ENCODE data around the gene IPCEF1. TPM values are rescaled to one million over a fixed set of nuclear protein-coding genes. Genes with fewer than 3 reads are reported as not detected.

The IPCEF1 gene
- total and polyA plus RNA-seq, 2 of the 8 experiments (the other 6 are each of a cell fraction or from before 2014, with no cell fraction given), result 0.41 to 0.78 TPM

- Histone ChIP-seq H2AFZ (ENCODE audit: low read length) (no peak overlapping the region), H4K5ac (ENCODE audit: insufficient read length, low read depth, low read length) (no peak overlapping the region), H2BK12ac (ENCODE audit: low read depth, low read length) (no peak overlapping the region), H2BK5ac (ENCODE audit: low read depth, low read length) (no peak overlapping the region), H3K36me3 (ENCODE audit: control insufficient read depth in 2 of 4, insufficient read depth in 4 of 4, low read length in 3 of 4) (no peaks in the 10 kb centered on the region), H3K79me2 (ENCODE audit: control insufficient read depth in 1 of 2, insufficient read depth in 2 of 2, low read length in 2 of 2) (no peaks in the 10 kb centered on the region), H3K9ac (replicated peaks in 1 of 4; ENCODE audit: extremely low read depth in 1 of 4, low read depth in 3 of 4, low read length in 3 of 4) (no peak overlapping the region), H3K4me1 (replicated peaks in 1 of 4; ENCODE audit: control insufficient read depth in 3 of 4, insufficient read depth in 4 of 4, low read length in 3 of 4) (no peaks in the 10 kb centered on the region), H4K20me1 (replicated peaks in 1 of 2; ENCODE audit: control insufficient read depth in 1 of 2, insufficient read depth in 2 of 2, low read length in 2 of 2) (no peaks in the 10 kb centered on the region), H3K14ac (ENCODE audit: insufficient read length) (no peak overlapping the region), H3K18ac (ENCODE audit: extremely low read depth, low read length) (no peak overlapping the region), H3K56ac (replicated peaks; ENCODE audit: insufficient read length, low read depth, low read length) (no peak overlapping the region), H2BK20ac (ENCODE audit: low read length) (no peak overlapping the region), H3K4ac (replicated peaks; ENCODE audit: insufficient read length, low read depth, low read length) (no peak overlapping the region), H2BK120ac (replicated peaks; ENCODE audit: low read depth, low read length) (no peak overlapping the region), H2AK5ac (ENCODE audit: low read depth, low read length) (no peak overlapping the region), H3K9me3 (ENCODE audit: insufficient read depth in 2 of 2, low read depth in 1 of 2, low read length in 1 of 2) (no peaks in the 10 kb centered on the region), H3K27ac (ENCODE audit: low read depth, low read length) (no peak overlapping the region), H3K27me3 (replicated peaks in 1 of 4; ENCODE audit: control insufficient read depth in 3 of 4, extremely low read depth in 1 of 4, insufficient read depth in 3 of 4, low read length in 3 of 4) (no peaks in the 10 kb centered on the region), H3K23me2 (ENCODE audit: low read depth, low read length) (no peaks in the 10 kb centered on the region), H3K4me2 (ENCODE audit: insufficient read depth in 1 of 2, low read depth in 2 of 2, low read length in 2 of 2) (no peak overlapping the region), H4K8ac (ENCODE audit: extremely low read depth, insufficient read depth, low read length) (no peak overlapping the region), H3K4me3 (ENCODE audit: extremely low read depth in 1 of 4, insufficient read depth in 2 of 4, low read depth in 3 of 4, low read length in 4 of 4) (no peak overlapping the region), H3K79me1 (ENCODE audit: low read depth, low read length) (no peaks in the 10 kb centered on the region), H3K23ac (ENCODE audit: insufficient read length) (no peak overlapping the region), H2BK15ac (ENCODE audit: low read length) (no peak overlapping the region), H4K91ac (replicated peaks; ENCODE audit: insufficient read length, low read length) (no peak overlapping the region)
- FAIRE-seq (no peak), DNase-seq (ENCODE audit: low read depth in 1 of 2, low spot score in 2 of 2) (no peak)
- CTCF ChIA-PET (ENCODE audit: partially characterized antibody), result no interaction called here
- WGBS, 2 experiments (ENCODE audit: extremely low coverage in 1 of 2, insufficient coverage in 1 of 2, insufficient read length in 1 of 2, insufficient replicate concordance in 2 of 2, low coverage in 1 of 2, low lambda C conversion rate in 2 of 2, missing lambda C conversion rate in 1 of 2), result 88% methylated on average over 1 of the region's 1 CpG; no CpG with 5 or more reads in 1 of the 2 experiments
- POLR2A ChIA-PET (ENCODE audit: partially characterized antibody), result no interaction called here
- TF ChIP-seq CTBP2 (IDR thresholded peaks at IDR 0.05; ENCODE audit: borderline replicate concordance, insufficient read depth, insufficient read length, low read length) (no peak), EP300 (IDR thresholded peaks at IDR 0.05; ENCODE audit: borderline replicate concordance in 1 of 2, low read depth in 2 of 2, low read length in 2 of 2) (no peak), GABPA (IDR thresholded peaks at IDR 0.05; ENCODE audit: borderline replicate concordance, insufficient read depth, low read length) (no peak), POU5F1 (IDR thresholded peaks at IDR 0.05; ENCODE audit: low read depth, low read length) (no peak), FOSL1 (IDR thresholded peaks at IDR 0.05; ENCODE audit: insufficient read depth, low read depth, low read length) (no peak), BRCA1 (IDR thresholded peaks at IDR 0.05; ENCODE audit: low read depth, low read length) (no peak), TEAD4 (IDR thresholded peaks at IDR 0.05; ENCODE audit: low read depth, low read length) (no peak), CHD1 (IDR thresholded peaks at IDR 0.05; ENCODE audit: low read depth, low read length) (no peak), E2F6 (IDR thresholded peaks at IDR 0.05) (no peak), SP4 (IDR thresholded peaks at IDR 0.05; ENCODE audit: low read length) (no peak), JUN (IDR thresholded peaks at IDR 0.05; ENCODE audit: low read depth, low read length) (no peak), HDAC6 (IDR thresholded peaks at IDR 0.05; ENCODE audit: low read depth, low read length) (no peak), SAP30 (IDR thresholded peaks at IDR 0.05; ENCODE audit: insufficient read depth, insufficient replicate concordance, low read length) (no peak)
Measured at GRCh38 chr6:154318721-154319120, 37.9 kb downstream of the IPCEF1 start.
